Measurements from ENCODE around the gene AEN.

DNA sequence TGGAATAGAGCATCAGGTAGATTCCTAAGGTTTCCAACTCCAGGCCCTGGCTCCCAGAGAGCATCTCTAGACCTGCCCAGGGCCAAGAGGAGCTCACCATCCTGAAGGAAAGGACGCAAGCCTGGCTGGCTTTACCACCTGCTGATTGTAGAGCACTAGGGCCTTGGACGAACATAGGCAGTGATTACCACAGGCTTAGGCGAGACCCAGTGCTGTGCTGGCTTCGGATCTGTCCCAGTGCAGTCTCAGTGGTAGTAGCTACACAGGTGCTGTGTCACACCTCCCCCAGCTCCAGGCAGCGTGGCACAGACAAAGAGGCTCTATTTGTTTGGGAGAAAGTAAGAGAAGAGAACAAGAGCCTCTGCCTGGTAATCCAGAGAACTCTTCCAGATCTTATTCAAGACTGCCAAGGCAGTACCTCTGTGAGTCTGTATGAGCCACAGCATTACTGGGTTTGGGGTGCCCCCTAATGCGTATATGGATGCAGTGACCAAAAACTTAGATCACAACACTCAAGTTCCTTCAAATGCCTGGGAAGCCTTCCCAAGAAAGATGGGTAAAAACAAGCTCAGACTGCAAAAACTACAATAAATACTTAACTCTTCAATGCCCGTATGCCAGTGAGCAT is 43.1 kb downstream of the AEN start:
- peak; percentile 21 to 49 (median 42) for TF ChIP-seq CTCF (IDR thresholded peaks at IDR 0.05)
- no peak for TF ChIP-seq POLR2A (IDR thresholded peaks at IDR 0.05)

Data from right lobe of liver (tissue), 4 donors.